Keratinocyte (primary cell): ENCODE results near the gene WFDC10B. TPM values are rescaled to one million over a fixed set of nuclear protein-coding genes. Genes with fewer than 3 reads are reported as not detected.

Experiments used
- DNase-seq: peaks from one replicate; pipeline ENCODE4 v3.0.0-alpha.2; 2011; ENCODE audit warnings: low read depth, missing footprints, low spot score
- FAIRE-seq: peaks from 2 replicates; lab custom pipeline; 2011; peaks lifted over from hg19 to GRCh38; lab: Jason Lieb, UNC
- H2AFZ ChIP-seq: 2 replicates; pipeline ENCODE4 v1.6.0; 2012; ENCODE audit warnings: low read length, control low read depth, inconsistent platforms; ENCODE audit not compliant: control insufficient read depth
- H3K27ac ChIP-seq: 2 replicates; pipeline ENCODE4 v1.5.1; 2011; ENCODE audit warnings: low read length; ENCODE audit not compliant: control insufficient read depth, insufficient read depth
- H3K27me3 ChIP-seq: 3 replicates; pipeline ENCODE4 v1.6.0; 2011; ENCODE audit warnings: low read length; ENCODE audit not compliant: control insufficient read depth, insufficient read depth; ENCODE audit errors: extremely low read depth
- H3K36me3 ChIP-seq, 2 experiments: 2 replicates in 1 of 2; 3 replicates in 1 of 2; pipeline ENCODE4 v1.5.1; 2011; ENCODE audit warnings: low read length in 2 of 2, mild to moderate bottlenecking in 1 of 2; ENCODE audit not compliant: control insufficient read depth in 2 of 2, insufficient read depth in 2 of 2; ENCODE audit errors: extremely low read depth in 1 of 2
- H3K4me1 ChIP-seq: 3 replicates; pipeline ENCODE4 v1.5.1; 2011; ENCODE audit warnings: low read length; ENCODE audit not compliant: control insufficient read depth, insufficient read depth; ENCODE audit errors: extremely low read depth
- H3K4me2 ChIP-seq: 3 replicates; pipeline ENCODE4 v1.6.0; 2011; ENCODE audit warnings: low read depth, low read length; ENCODE audit not compliant: control insufficient read depth, insufficient read depth; ENCODE audit errors: extremely low read depth
- H3K4me3 ChIP-seq, 3 experiments: fragments of 200-600 bp in 1 of 3; sonication (generic) in 1 of 3; 2 replicates in 2 of 3; 3 replicates in 1 of 3; pipeline ENCODE4 v1.5.1; 2011 to 2016; ENCODE audit warnings: low read length in 3 of 3, mild to moderate bottlenecking in 3 of 3, control low read depth in 2 of 3, inconsistent platforms in 1 of 3, low read depth in 1 of 3, mixed read lengths in 1 of 3, mixed run types in 1 of 3, moderate library complexity in 1 of 3; ENCODE audit not compliant: control insufficient read depth in 2 of 3, insufficient read depth in 2 of 3; ENCODE audit errors: extremely low read depth in 1 of 3
- H3K79me2 ChIP-seq: 2 replicates; pipeline ENCODE4 v1.6.0; 2012; ENCODE audit warnings: low read length; ENCODE audit not compliant: control insufficient read depth, insufficient read depth
- H3K9ac ChIP-seq: 3 replicates; pipeline ENCODE4 v1.6.0; 2011; ENCODE audit warnings: low read length; ENCODE audit not compliant: control insufficient read depth, insufficient read depth; ENCODE audit errors: extremely low read depth
- H3K9me1 ChIP-seq: 3 replicates; pipeline ENCODE4 v1.6.0; 2011; ENCODE audit warnings: low read length; ENCODE audit not compliant: control insufficient read depth, insufficient read depth; ENCODE audit errors: extremely low read depth
- H3K9me3 ChIP-seq: 2 replicates; pipeline ENCODE4 v1.5.1; 2012; ENCODE audit warnings: low read depth, low read length; ENCODE audit not compliant: control insufficient read depth
- H4K20me1 ChIP-seq: 3 replicates; pipeline ENCODE4 v1.6.0; 2011; ENCODE audit warnings: low read length; ENCODE audit not compliant: control insufficient read depth, insufficient read depth; ENCODE audit errors: extremely low read depth
- EZH2 ChIP-seq: IDR thresholded peaks from one replicate; pipeline ENCODE4 v1.6.1; 2012; ENCODE audit warnings: inconsistent platforms, mild to moderate bottlenecking, low read length, moderate library complexity
- dilution Hi-C: fragments of 300-500 bp; cut with MboI; formaldehyde crosslinking; loops from one replicate; pipeline ENCODE4 v1.7.0; 2020; ENCODE audit warnings: low sequenced_read_pairs; ENCODE audit not compliant: extremely low pct_ligation_motif_present
- polyA plus RNA-seq, 5 experiments: library from polyadenylated mRNA; depleted of rRNA in 3 of 5; stranded (reverse) in 3 of 5; stranded (forward) in 1 of 5; unstranded in 1 of 5; fragments of >200 nt; gene quantifications; 1 replicate in 1 of 5; 2 replicates in 3 of 5; 3 replicates in 1 of 5; pipeline versions ENCODE4 v1.2.1 to v1.2.3, GENCODE V29; 2011 to 2012; ENCODE audit warnings: missing spikeins in 2 of 5, low read depth in 1 of 5, low replicate concordance in 1 of 5
- TF ChIP-seq, protein P1 (sequence below), 3 experiments: IDR thresholded peaks in 1 of 3; conservative IDR thresholded peaks in 1 of 3; optimal IDR thresholded peaks in 1 of 3; 2 replicates in 2 of 3; 3 replicates in 1 of 3; pipeline versions ENCODE3 to v1.5.1; 2011; ENCODE audit warnings: low read length in 3 of 3, mild to moderate bottlenecking in 3 of 3, moderate library complexity in 2 of 3, control low read depth in 1 of 3, inconsistent platforms in 1 of 3; ENCODE audit not compliant: insufficient read depth in 2 of 3; ENCODE audit errors: extremely low read depth in 1 of 3

The WFDC10B gene
- polyA plus RNA-seq, 1 donor (not counting 4 experiments of a cell fraction or from before 2014, with no cell fraction given) = not detected

DNA sequence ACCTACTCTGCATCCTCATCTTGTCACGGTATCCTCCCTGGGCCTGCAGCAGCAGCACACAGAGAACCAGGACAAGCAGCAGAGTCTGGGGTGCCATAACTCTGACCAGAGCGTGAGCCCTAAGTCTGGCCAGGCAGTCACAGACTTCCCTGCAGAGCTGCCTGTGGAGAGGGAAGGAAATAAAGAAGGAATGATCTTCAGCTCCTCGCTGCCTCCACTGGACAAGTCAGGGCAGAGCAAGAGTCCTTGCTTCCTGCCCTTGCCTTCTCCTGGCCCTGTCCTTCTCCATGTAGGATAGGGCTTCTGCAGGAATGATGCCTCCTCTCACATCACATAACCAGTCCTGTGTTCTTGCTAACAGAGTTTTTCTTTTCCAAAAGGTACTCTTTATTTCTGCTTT is 18.9 kb downstream of the WFDC10B start:
- no peaks in the 10 kb centered on the region for H3K9me3 ChIP-seq
- H4K20me1 ChIP-seq = no peaks in the 10 kb centered on the region
- H3K36me3 ChIP-seq = no peaks in the 10 kb centered on the region
- DNase-seq (no peak), FAIRE-seq (no peak)
- H3K27me3 ChIP-seq = no peaks in the 10 kb centered on the region
- H3K27ac ChIP-seq = no peak overlapping the region
- H2AFZ ChIP-seq = no peak overlapping the region
- no peaks in the 10 kb centered on the region for H3K4me1 ChIP-seq
- dilution Hi-C loops = no loop called here
- H3K4me3 ChIP-seq = no peak overlapping the region
- no peak overlapping the region for H3K4me2 ChIP-seq
- no peak for TF ChIP-seq EZH2
- TF ChIP-seq, protein P1, sequence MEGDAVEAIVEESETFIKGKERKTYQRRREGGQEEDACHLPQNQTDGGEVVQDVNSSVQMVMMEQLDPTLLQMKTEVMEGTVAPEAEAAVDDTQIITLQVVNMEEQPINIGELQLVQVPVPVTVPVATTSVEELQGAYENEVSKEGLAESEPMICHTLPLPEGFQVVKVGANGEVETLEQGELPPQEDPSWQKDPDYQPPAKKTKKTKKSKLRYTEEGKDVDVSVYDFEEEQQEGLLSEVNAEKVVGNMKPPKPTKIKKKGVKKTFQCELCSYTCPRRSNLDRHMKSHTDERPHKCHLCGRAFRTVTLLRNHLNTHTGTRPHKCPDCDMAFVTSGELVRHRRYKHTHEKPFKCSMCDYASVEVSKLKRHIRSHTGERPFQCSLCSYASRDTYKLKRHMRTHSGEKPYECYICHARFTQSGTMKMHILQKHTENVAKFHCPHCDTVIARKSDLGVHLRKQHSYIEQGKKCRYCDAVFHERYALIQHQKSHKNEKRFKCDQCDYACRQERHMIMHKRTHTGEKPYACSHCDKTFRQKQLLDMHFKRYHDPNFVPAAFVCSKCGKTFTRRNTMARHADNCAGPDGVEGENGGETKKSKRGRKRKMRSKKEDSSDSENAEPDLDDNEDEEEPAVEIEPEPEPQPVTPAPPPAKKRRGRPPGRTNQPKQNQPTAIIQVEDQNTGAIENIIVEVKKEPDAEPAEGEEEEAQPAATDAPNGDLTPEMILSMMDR (optimal IDR thresholded peaks at IDR 0.05 in 1 of 3, IDR thresholded peaks at IDR 0.05 in 1 of 3, conservative IDR thresholded peaks at IDR 0.05 in 1 of 3; ENCODE audit: extremely low read depth in 1 of 3, insufficient read depth in 2 of 3, low read length in 3 of 3) = peak; percentile 30 to 67 (median 47)
- H3K9ac ChIP-seq = no peak overlapping the region
- H3K79me2 ChIP-seq = no peaks in the 10 kb centered on the region
- H3K9me1 ChIP-seq = no peaks in the 10 kb centered on the region

DNA sequence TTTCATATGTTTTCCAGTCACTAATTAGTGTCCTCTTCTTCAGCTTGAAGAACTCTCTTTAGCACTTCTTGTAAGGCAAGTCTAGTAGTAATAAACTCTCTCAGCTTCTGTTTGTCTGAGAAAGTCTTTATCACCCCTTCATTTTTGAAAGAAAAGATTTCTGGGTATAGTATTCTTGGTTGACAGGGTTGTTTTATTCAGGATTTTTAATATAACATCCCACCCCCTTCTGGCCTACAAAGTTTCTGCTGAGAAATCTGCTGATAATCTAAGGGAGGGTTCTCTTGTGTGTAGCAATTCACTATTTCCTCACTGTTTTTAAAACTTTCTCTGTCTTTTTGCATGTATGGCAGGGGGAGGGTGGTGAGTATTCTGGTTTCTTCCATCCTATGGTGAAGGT is 25.2 kb downstream of the WFDC10B start:
- Histone ChIP-seq H3K9me1 (no peaks in the 10 kb centered on the region), H3K27me3 (no peaks in the 10 kb centered on the region), H3K4me3 (no peak overlapping the region), H3K4me1 (no peaks in the 10 kb centered on the region), H4K20me1 (no peaks in the 10 kb centered on the region), H2AFZ (no peak overlapping the region), H3K36me3 (no peaks in the 10 kb centered on the region), H3K27ac (no peak overlapping the region), H3K9me3 (peaks cover 3% of the 10 kb centered on the region), H3K9ac (no peak overlapping the region), H3K79me2 (no peaks in the 10 kb centered on the region), H3K4me2 (no peak overlapping the region)
- TF ChIP-seq, protein P1 (optimal IDR thresholded peaks at IDR 0.05 in 1 of 3, IDR thresholded peaks at IDR 0.05 in 1 of 3, conservative IDR thresholded peaks at IDR 0.05 in 1 of 3; ENCODE audit: extremely low read depth in 1 of 3, insufficient read depth in 2 of 3, low read length in 3 of 3) = no peak
- TF ChIP-seq EZH2 = no peak
- no peak for FAIRE-seq
- dilution Hi-C loops = no loop called here
- no peak for DNase-seq
